Type B pancreatic cell (in vitro differentiated cells): ENCODE data around the gene DSCAML1. TPM values are rescaled to one million over a fixed set of nuclear protein-coding genes. Genes with fewer than 3 reads are reported as not detected.

Experiments used
- DNase-seq: peaks from one replicate; pipeline ENCODE4 v3.0.0; 2021; ENCODE audit warnings: mixed read lengths; ENCODE audit not compliant: unreplicated experiment; ENCODE audit errors: extremely low spot score
- H3K27ac Mint-ChIP-seq: 2 replicates; pipeline ENCODE4 v1.8.0; 2021; ENCODE audit warnings: mild to moderate bottlenecking, mixed read lengths
- H3K27me3 Mint-ChIP-seq: 2 replicates; pipeline ENCODE4 v1.8.0; 2021; ENCODE audit warnings: mixed read lengths
- H3K36me3 Mint-ChIP-seq: 2 replicates; pipeline ENCODE4 v1.8.0; 2021; ENCODE audit warnings: mixed read lengths
- H3K4me1 Mint-ChIP-seq: one replicate; pipeline ENCODE4 v1.8.0; 2021; ENCODE audit warnings: mixed read lengths; ENCODE audit not compliant: unreplicated experiment
- H3K4me3 Mint-ChIP-seq: 2 replicates; pipeline ENCODE4 v1.8.0; 2021; ENCODE audit warnings: mild to moderate bottlenecking, mixed read lengths
- H3K9me3 Mint-ChIP-seq: 2 replicates; pipeline ENCODE4 v1.8.0; 2021; ENCODE audit warnings: mixed read lengths
- total RNA-seq: library from RNA; stranded (reverse); gene quantifications from 2 replicates; pipeline ENCODE4 v1.2.1, GENCODE V29; 2021; ENCODE audit warnings: low replicate concordance
- TF ChIP-seq, protein P1 (sequence below): fragments of 200-600 bp; sonication (generic); conservative IDR thresholded peaks from 2 replicates; pipeline ENCODE4 v1.5.0; 2021; ENCODE audit warnings: antibody characterized with exemption, mild to moderate bottlenecking

The DSCAML1 gene
- total RNA-seq, 1 donor from 2014 or later: 5.8 TPM

DNA sequence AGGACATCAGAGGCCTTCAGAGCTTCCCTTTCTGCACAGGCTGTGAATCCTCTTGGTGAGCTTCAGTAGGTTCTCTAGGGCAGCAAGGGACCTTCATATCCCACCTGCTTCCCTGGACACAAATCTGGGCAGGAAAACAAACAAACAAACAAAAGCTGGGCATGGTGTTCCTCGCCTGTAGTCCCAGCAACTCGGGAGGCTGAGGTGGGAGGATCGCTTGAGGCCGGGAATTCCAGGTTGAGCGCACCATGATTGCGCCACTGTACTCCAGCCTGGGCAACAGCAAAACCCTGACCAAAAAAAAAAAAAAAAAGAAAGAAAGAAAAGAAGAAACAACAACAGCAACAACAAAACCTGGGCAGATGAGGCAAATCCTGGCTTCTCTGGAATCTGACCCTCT lies 376.4 kb downstream of the DSCAML1 start:
- no peak for DNase-seq
- TF ChIP-seq, protein P1, sequence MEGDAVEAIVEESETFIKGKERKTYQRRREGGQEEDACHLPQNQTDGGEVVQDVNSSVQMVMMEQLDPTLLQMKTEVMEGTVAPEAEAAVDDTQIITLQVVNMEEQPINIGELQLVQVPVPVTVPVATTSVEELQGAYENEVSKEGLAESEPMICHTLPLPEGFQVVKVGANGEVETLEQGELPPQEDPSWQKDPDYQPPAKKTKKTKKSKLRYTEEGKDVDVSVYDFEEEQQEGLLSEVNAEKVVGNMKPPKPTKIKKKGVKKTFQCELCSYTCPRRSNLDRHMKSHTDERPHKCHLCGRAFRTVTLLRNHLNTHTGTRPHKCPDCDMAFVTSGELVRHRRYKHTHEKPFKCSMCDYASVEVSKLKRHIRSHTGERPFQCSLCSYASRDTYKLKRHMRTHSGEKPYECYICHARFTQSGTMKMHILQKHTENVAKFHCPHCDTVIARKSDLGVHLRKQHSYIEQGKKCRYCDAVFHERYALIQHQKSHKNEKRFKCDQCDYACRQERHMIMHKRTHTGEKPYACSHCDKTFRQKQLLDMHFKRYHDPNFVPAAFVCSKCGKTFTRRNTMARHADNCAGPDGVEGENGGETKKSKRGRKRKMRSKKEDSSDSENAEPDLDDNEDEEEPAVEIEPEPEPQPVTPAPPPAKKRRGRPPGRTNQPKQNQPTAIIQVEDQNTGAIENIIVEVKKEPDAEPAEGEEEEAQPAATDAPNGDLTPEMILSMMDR: no peak
- no peak overlapping the region for H3K4me3 Mint-ChIP-seq
- no peak overlapping the region for H3K27ac Mint-ChIP-seq
- no peaks in the 10 kb centered on the region for H3K9me3 Mint-ChIP-seq
- H3K36me3 Mint-ChIP-seq: no peaks in the 10 kb centered on the region
- H3K27me3 Mint-ChIP-seq: peaks cover 36% of the 10 kb centered on the region
- H3K4me1 Mint-ChIP-seq: no peaks in the 10 kb centered on the region

DNA sequence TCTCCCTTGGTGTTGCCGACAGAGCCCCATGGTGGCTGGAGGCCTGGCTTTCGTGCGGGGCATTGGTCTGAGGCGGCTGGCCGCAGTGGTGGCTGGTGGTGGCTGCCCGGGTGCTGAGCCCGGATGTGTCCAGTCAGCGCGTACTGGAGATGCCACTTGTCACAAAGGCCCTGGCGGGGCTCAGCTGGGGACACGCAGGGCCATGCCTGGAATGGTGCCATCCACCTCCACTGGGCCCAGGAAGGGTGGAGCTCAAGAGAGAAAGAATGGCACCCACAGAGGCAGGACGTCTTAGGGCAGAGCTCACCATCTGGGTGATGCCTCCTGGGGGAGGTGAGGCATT lies 376.9 kb downstream of the DSCAML1 start:
- no peak overlapping the region for H3K4me3 Mint-ChIP-seq
- H3K27me3 Mint-ChIP-seq: peaks cover 35% of the 10 kb centered on the region
- TF ChIP-seq, protein P1: no peak
- no peaks in the 10 kb centered on the region for H3K36me3 Mint-ChIP-seq
- no peak for DNase-seq
- H3K27ac Mint-ChIP-seq: no peak overlapping the region
- no peaks in the 10 kb centered on the region for H3K9me3 Mint-ChIP-seq
- H3K4me1 Mint-ChIP-seq: no peaks in the 10 kb centered on the region

DNA sequence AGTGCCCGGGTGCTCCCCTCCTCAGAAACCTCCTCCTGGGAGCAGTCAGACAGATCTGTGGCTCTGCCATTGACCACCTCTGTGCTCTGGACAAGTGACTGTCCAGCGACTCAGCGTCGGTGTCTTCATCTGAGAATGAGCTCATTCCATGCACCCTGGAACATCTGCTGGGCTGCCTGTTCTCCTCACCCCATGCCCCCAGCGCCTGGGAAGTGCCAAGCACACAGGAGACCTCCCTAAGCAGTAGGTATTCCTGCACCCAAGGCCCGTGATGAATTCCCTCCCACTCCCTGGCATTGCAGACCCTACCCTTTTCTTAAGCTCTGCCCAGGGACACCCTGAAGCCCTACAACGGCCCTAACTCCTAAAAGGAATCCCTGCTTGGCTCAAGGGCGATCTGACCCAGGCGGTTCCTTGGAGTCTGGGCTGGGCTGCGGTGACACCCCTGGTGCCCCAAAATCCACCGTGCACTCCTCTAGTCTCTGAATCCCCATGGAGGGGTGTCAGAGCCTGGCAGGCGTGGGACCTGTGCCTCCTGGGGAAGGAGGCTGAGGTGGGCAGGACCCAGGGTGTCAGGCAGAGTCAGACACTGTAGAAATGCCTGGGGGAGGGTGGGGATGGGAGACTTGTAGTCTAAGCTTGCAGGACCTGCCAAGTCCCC lies 377.4 kb downstream of the DSCAML1 start:
- H3K4me3 Mint-ChIP-seq: no peak overlapping the region
- H3K36me3 Mint-ChIP-seq: no peaks in the 10 kb centered on the region
- TF ChIP-seq, protein P1: no peak
- no peaks in the 10 kb centered on the region for H3K4me1 Mint-ChIP-seq
- no peak for DNase-seq
- no peaks in the 10 kb centered on the region for H3K9me3 Mint-ChIP-seq
- H3K27ac Mint-ChIP-seq: no peak overlapping the region
- peaks cover 30% of the 10 kb centered on the region for H3K27me3 Mint-ChIP-seq

DNA sequence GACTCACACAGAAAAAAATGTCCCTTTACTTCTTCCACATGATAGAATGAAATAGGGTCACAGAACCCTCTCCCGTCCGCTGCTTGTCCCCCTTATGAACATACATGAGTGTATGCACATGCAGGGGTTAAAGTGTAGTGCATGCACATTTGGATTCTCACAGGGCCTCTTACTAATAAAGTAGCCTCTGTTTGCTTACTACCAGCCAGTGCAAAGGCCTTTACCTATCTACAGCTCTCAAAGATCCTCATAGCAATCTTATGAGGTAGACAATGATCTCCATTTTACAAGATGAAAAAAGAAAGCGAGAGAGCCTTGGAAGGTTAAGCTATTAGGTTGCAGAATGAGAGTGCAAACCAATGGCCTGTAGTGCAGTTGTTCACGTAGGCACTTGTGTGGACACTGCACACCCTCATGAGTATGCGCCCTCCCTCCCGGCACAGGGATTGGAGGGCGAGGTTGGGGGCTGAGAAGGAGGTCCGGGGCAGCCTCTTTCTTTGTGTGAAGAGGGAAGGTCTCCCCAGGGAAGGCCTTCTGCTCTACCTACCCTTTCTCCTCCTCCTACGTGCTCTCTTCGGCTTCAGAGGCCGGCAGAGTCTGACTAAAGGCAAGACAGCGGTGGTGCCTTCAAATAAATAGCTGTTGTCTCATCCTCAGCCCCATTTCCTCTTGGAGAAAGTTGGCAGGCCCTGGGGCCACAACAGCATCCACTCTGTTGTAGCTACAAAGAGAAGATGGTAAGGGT lies 378.1 kb downstream of the DSCAML1 start:
- TF ChIP-seq, protein P1: no peak
- no peak overlapping the region for H3K27ac Mint-ChIP-seq
- no peak for DNase-seq
- no peaks in the 10 kb centered on the region for H3K4me1 Mint-ChIP-seq
- H3K9me3 Mint-ChIP-seq: no peaks in the 10 kb centered on the region
- peaks cover 2% of the 10 kb centered on the region for H3K36me3 Mint-ChIP-seq
- peaks cover 27% of the 10 kb centered on the region for H3K27me3 Mint-ChIP-seq
- no peak overlapping the region for H3K4me3 Mint-ChIP-seq

DNA sequence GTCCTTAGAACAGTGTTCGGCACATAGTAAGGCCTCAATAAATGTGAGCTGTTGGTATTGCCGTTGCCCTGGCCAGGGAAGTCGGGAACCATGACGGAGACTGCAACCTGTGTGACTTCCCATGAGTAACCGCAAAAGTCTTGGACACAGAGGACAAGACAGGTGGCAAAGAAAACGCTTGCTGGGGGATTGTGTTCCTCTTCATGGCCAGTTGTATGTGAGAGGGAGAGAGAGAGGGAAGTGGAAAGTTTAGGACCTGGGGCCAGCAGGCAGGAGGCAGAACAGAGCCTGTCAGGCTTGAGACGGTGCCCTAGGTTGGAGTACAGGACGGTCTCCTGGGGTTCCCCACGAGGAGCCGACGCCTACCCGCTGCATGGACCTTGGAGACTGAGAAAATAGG lies 379.2 kb downstream of the DSCAML1 start:
- no peak for DNase-seq
- peaks cover 5% of the 10 kb centered on the region for H3K36me3 Mint-ChIP-seq
- H3K27ac Mint-ChIP-seq: no peak overlapping the region
- H3K4me3 Mint-ChIP-seq: no peak overlapping the region
- no peaks in the 10 kb centered on the region for H3K4me1 Mint-ChIP-seq
- H3K9me3 Mint-ChIP-seq: no peaks in the 10 kb centered on the region
- TF ChIP-seq, protein P1: no peak
- H3K27me3 Mint-ChIP-seq: peaks cover 19% of the 10 kb centered on the region
